ENCODE results near the gene MEGF8.
A peak's percentile ranks its signal among the peaks of the same experiment; 100 is the strongest.

MEGF8 gene

DNA sequence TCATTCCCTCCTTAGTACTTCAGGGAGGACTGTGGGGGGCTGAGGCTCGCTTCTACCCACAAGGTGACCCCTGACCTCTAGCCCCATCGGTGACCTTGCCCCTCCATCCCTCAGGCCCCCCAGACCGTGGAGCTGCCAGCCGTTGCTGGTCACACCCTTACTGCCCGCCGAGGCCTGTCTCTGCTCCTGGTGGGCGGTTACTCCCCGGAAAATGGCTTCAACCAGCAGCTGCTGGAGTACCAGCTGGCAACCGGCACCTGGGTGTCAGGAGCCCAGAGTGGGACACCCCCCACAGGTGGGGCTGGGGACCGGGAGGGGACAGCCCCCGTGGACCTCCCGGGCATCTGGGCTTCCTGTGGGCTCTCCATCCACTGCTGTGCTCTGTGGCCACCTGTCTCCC, 31.9 kb downstream of the MEGF8 start:
- DNase-seq, result no peak

- no peak for DNase-seq
Observed at GRCh38 chr19:42360787-42361544, 35.5 kb downstream of the MEGF8 start.

DNA sequence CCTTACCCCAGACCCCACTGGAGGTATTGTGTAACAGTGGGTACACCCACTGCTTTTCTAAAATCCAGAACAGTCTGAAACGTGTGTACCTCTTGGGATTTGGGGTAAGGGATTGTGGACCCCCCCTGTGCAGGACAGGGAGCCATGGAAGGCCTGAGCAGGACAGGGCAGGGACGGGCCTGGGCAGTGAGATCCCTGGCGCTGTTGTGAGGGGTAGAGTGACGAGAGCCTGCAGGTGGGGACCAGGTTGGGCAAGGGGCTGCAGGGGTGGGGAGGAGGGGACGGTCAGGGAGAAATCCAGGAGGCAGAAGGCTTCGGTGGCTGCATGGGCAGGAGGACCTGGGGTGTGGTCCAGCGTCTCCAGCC, 36.1 kb downstream of the MEGF8 start:
- DNase-seq, result no peak

DNA sequence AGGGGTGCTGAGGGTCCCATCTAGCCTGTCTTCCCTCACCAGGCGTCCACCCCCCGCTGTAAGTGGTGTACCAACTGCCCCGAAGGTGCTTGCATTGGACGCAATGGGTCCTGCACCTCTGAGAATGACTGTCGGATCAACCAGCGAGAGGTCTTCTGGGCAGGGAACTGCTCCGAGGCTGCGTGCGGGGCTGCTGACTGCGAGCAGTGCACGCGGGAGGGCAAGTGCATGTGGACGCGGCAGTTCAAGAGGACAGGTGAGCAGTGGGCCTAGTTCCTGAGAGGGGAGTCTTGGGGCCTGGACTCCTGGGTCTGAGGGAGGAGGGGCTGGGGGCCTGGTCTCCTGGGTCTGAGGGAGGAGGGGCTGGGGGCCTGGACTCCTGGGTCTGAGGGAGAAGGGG, 36.9 kb downstream of the MEGF8 start:
- no peak for DNase-seq

DNA sequence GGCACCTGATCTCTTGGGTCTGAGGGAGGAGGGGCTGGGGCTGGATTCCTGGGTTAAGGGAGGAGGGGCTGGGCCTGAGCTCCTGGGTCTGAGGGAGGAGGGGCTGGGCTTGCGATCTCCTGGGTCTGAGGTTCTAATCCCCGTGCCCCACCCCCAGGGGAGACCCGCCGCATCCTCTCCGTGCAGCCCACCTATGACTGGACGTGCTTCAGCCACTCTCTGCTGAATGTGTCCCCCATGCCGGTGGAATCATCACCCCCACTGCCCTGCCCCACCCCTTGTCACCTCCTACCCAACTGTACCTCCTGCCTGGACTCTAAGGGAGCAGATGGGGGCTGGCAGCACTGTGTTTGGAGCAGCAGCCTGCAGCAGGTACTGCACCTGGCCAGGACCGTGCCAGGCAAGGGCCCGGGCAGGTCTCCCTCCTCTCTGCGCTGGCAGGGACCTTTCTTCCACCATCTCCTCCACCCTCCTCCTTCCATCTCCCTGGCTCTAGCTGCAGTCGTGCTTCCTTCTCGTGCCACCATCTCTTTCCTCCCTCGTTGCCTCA, 37.5 kb downstream of the MEGF8 start:
- DNase-seq, result no peak

- no peak for DNase-seq
Observed at GRCh38 chr19:42363614-42364346, 38.3 kb downstream of the MEGF8 start.

DNA sequence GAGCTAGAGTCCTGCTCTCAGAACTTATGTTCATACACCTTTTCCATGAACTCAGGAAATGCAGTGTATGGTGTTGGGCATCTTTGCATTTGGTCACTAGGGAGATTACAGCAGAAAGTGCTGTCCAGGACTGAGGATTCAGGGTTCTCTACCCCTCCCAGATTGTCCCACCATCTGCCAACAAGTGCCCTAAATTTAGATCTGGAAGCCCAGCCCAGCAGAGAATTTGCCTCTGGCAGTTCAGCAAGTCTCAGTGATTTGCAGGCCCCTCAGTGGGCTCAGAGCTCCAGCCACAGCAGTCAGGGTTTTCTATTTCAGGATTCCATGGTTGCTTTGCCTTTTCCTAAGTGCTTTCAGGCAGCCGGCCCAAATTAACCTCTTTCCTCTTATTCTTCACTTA, 41.2 kb downstream of the MEGF8 start:
- DNase-seq, result no peak

DNA sequence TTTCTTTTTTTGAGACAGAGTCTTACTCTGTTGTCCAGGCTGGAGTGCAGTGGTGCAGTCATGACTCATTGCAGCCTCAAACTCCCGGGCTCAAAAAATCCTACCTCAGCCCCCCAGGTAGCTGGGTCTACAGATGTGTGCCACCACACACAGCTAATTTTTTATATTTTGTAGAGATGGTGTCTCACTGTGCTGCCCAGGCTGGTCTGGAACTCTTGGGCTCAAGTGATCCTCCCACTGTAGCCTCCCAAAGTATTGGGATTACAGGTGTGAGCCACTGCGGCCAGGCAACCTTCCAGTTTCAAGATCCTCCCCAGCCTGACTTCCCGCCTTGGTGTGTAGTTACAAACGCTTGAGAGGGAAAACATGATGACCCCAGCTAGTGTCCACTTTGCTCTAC, 42.5 kb downstream of the MEGF8 start:
- DNase-seq, result no peak

DNA sequence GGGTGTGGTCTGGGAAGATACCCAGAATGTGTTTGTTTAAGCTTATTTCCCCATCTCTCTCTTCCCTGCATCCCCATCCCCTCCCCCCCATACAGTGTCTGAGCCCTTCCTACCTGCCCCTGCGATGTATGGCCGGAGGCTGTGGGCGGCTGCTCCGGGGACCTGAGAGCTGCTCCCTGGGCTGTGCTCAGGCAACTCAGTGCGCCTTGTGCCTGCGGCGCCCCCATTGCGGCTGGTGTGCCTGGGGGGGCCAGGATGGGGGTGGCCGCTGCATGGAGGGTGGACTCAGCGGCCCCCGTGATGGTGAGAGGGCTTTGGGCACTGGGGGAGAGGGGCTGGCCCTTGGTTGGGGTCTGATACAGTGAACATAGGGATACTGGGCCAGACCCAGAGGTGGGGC, 42.9 kb downstream of the MEGF8 start:
- DNase-seq, result no peak

DNA sequence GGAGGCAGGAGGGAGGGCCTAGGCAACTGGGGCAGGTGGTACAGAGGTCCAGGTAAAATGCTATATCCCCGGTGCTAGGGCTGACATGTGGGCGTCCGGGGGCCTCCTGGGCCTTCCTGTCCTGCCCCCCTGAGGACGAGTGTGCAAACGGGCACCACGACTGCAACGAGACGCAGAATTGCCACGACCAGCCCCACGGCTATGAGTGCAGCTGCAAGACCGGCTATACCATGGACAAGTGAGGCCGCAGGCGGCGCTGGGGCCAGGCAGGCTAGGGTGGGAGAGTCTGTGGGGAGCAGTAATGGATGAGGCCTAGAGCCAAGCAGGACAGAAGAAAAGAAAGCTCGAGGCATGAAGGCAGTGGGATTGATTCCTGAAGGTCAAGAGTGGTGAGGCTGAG, 43.3 kb downstream of the MEGF8 start:
- DNase-seq, result no peak

DNA sequence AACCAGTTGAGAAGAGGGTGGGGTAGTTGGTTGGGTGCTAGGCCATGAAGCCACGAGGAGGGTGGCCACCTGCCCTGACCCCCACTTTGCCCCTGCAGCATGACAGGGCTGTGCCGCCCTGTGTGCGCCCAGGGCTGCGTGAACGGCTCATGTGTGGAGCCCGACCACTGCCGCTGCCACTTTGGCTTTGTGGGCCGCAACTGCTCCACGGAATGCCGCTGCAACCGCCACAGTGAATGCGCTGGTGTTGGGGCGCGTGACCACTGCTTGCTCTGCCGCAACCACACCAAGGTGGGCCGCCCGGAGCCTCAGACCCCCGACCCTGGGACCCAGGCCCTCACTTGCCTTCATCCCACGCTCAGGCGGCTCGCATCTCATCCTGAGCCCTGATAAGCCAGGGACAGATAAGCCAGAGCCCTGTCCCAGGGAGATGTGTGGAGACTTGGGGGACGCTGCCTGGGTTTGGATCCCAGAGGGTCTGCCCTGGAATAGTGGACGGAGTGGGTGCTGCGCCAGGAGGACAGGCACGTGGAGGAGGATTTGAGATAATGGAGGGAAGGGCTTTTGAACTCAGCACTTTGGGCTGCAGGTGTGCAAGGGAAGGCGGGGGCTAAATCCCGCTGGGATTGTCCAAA, 44.1 kb downstream of the MEGF8 start:
- DNase-seq, result no peak

- no peak for DNase-seq
Observed at GRCh38 chr19:42370068-42370520, 44.7 kb downstream of the MEGF8 start.

GRCh38 chr19:42370626-42371175, 45.3 kb downstream of the MEGF8 start:
- DNase-seq, result no peak

- no peak for DNase-seq
Observed at GRCh38 chr19:42374826-42375376, 49.5 kb downstream of the MEGF8 start.

DNA sequence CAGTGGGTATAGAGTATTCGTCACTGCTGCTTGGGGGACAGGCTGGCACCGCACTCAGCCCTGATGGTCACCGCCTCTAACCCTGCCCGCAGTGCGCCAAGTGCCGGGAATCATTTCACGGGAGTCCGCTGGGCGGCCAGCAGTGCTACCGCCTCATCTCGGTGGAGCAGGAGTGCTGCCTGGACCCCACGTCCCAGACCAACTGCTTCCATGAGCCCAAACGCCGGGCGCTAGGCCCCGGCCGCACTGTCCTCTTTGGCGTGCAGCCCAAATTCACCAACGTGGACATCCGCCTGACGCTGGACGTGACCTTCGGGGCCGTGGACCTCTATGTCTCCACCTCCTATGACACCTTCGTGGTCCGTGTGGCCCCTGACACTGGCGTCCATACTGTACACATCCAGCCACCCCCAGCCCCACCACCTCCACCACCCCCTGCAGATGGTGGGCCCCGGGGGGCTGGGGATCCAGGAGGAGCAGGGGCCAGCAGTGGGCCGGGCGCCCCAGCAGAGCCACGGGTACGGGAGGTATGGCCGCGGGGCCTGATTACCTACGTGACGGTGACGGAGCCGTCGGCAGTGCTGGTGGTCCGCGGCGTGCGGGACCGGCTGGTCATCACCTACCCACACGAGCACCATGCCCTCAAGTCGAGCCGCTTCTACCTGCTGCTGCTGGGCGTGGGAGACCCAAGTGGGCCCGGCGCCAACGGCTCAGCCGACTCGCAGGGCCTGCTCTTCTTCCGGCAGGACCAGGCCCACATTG, 50.2 kb downstream of the MEGF8 start:
- no peak for DNase-seq

- no peak for DNase-seq
Observed at GRCh38 chr19:42376177-42376555, 50.7 kb downstream of the MEGF8 start.

- DNase-seq, result no peak
Observed at GRCh38 chr19:42378225-42379215, 53.1 kb downstream of the MEGF8 start.

DNA sequence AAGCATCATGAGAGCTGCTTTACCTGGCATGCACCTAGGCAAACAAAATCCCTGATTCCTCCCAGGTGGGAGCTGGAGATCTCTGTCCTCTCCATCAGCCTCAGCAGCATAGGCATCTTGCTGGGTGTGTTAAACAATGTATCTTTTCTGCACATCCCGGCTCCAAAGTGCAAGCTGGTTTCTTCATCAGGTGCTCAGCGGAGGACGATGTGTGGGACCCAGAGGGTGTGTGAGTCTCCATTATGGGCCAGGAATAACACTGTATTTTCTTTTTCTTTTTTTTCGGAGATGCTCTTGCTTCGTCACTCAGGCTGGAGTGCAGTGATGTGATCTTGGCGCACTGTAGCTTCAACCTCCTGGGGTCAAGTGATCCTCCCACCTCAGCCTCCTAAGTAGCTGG, 54.7 kb downstream of the MEGF8 start:
- no peak for DNase-seq

GRCh38 chr19:42386974-42387707, 61.7 kb downstream of the MEGF8 start:
- DNase-seq, result peak; percentile 46

DNA sequence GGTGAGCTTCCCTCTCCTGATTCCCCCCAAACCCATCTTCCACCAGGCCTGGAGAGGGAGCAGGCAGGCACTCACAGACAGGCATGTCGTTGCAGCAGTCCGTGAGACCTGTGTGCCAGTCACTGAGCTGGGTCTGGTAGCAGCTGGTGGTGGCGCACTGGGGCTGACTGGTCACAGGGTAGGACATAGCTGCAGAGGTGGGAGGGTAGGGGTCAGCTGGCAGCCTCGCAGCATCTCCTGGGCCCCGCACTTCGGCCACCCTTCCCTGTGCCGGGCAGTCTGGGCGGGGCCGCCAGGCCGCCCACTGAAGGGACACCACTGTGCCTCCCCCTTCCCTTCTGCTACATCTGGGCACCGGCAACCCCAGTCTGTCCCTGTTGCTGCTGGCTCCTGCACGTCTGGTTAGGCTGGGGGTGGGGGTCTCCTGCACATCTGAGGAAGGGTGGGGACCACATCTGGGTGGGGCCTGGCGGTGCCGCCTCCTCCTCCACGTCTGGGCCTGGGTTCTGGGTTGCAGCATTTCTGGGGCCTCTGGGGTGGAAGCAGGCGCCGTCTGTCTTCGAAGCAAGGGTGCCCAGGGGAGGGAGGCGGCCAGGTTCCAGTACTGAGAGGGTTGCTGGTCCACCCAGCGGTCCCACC, 63.5 kb downstream of the MEGF8 start:
- DNase-seq, result no peak

Data from effector CD4-positive, alpha-beta T cell (primary cell).